Activated naive CD8-positive, alpha-beta T cell treated with anti-CD3 and anti-CD28 coated beads, Interleukin-2, amount 50 U/mL, for 24 hours (primary cell): ENCODE data around the gene AKAP13.
"Not testable (repeated sequence)": the region's sequence is repeated elsewhere in the genome, so short reads cannot be mapped to it uniquely, and the experiment has no call there.

Experiments used
- ATAC-seq: fragments of 150-1000 bp; cut with Tn5 transposase; one replicate; pipeline ENCODE4 v1.10.0; 2021
- DNase-seq: peaks from one replicate; pipeline ENCODE4 v3.0.0; 2021
- H3K27ac Mint-ChIP-seq: one replicate; pipeline ENCODE4 v1.8.0; 2021; ENCODE audit warnings: mild to moderate bottlenecking, mixed read lengths
- H3K27me3 Mint-ChIP-seq: one replicate; pipeline ENCODE4 v1.8.0; 2021; ENCODE audit warnings: mixed read lengths
- H3K36me3 Mint-ChIP-seq: one replicate; pipeline ENCODE4 v1.8.0; 2021; ENCODE audit warnings: low read depth, mixed read lengths
- H3K4me1 Mint-ChIP-seq: one replicate; pipeline ENCODE4 v1.8.0; 2021; ENCODE audit warnings: mixed read lengths
- H3K4me3 Mint-ChIP-seq: one replicate; pipeline ENCODE4 v1.8.0; 2021; ENCODE audit warnings: mild to moderate bottlenecking, moderate library complexity, mixed read lengths
- H3K9me3 Mint-ChIP-seq: one replicate; pipeline ENCODE4 v1.8.0; 2021; ENCODE audit warnings: mixed read lengths

Gene AKAP13

DNA sequence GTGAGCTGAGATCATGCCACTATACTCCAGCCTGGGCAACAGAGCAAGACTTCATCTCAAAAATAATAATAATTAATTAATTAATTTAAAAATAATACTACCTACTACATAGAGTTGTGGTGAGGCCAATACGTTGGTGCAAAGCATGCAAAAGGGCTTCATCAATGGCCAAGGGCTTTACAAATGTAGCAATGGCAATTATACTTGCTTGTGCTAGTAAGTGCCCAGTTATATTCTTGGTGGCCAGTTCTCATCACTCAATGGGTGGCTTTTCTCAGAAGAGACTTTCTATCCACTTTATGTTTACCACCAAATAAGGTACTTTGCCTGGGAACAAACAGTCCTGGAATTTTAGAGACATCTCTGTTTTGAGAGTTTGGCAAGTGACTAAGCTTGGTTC is 36.2 kb upstream of the AKAP13 start:
- not testable (repeated sequence) for H3K9me3 Mint-ChIP-seq, H3K4me3 Mint-ChIP-seq, ATAC-seq, H3K27me3 Mint-ChIP-seq, DNase-seq, H3K27ac Mint-ChIP-seq, H3K36me3 Mint-ChIP-seq
- H3K4me1 Mint-ChIP-seq = peaks cover 31% of the 10 kb centered on the region

GRCh38 chr15:85344653-85345114 is 35.7 kb upstream of the AKAP13 start:
- not testable (repeated sequence) for H3K27me3 Mint-ChIP-seq, ATAC-seq, H3K9me3 Mint-ChIP-seq, H3K4me3 Mint-ChIP-seq, H3K27ac Mint-ChIP-seq, H3K36me3 Mint-ChIP-seq, DNase-seq
- peaks cover 31% of the 10 kb centered on the region for H3K4me1 Mint-ChIP-seq

DNA sequence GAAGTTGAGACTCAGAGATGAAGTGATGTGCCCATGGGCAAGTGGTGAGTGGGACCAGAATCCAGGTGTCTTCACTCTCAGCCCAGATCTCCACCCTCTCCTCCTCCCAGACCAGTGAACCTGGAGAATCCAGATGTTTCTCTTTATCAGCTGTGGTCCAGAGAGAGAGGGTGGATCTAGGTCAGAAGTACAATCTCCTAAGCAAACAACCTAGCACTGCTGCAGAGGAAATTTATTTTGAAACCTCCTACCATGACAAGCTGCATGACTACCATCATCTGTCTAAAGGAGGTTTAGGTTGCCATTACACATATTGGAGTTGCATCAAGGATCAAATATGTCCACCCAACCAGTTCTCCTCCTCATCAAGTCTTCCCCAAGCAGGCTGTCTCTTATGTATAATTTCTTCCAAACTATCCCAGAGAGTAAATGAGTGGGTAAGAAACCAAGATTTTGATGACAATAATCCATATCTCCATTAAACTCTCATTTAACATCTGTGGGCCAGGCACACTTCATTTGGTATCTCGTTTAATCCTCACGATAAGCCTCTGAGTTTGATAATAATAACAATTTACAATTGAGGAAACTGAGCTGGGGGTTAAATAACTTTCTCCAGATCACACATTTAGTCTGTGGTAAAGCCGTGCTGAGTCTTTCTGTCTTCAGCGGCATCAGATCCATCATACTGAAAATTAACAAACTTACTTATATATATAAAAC is 35.0 kb upstream of the AKAP13 start:
- not testable (repeated sequence) for H3K27ac Mint-ChIP-seq, DNase-seq, H3K4me3 Mint-ChIP-seq, H3K9me3 Mint-ChIP-seq, H3K27me3 Mint-ChIP-seq, H3K36me3 Mint-ChIP-seq, ATAC-seq
- H3K4me1 Mint-ChIP-seq = peaks cover 31% of the 10 kb centered on the region

- ATAC-seq, H3K9me3 Mint-ChIP-seq, H3K27me3 Mint-ChIP-seq, H3K27ac Mint-ChIP-seq, H3K4me3 Mint-ChIP-seq, H3K36me3 Mint-ChIP-seq, DNase-seq: not testable (repeated sequence)
- peaks cover 22% of the 10 kb centered on the region for H3K4me1 Mint-ChIP-seq
Measured at GRCh38 chr15:85346462-85347084, 33.8 kb upstream of the AKAP13 start.

DNA sequence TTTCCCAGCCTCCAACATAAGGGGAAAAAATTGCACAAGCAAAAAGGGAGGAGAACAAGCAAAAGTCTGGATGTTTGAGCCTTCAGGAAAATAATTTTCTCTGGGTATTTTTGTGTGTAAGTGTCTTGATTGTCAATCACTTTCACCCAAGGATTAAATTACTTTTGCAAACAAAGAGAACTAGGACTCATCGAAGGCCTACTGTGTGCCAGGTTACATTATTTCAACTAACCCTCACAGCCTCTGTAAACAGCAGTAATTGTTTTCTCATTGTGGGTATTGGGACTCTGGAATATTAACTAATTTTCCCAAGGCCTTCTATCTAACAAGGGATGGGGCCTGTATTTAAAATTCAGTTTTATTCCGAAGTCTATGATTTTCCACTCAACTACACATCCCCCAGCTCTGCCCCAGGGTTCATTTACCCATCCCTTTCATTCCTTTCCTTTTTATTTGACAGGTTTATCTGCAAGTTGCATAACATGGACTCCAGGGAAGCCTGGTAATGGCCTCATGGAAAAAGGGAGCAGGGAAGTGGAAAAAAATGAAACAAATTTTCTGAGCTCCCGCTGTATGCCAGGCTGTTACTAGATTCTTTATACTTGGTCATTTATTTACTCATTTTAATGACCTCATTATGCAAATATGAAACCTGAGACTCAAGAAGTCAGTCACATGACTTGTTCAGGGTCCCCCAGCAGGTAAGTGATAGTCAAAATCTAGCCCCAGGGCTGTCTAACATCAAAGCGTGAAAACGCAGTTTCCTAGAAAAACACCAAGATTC is 32.9 kb upstream of the AKAP13 start:
- H3K36me3 Mint-ChIP-seq, H3K4me3 Mint-ChIP-seq, H3K27me3 Mint-ChIP-seq, ATAC-seq, DNase-seq, H3K27ac Mint-ChIP-seq, H3K9me3 Mint-ChIP-seq: not testable (repeated sequence)
- H3K4me1 Mint-ChIP-seq = peaks cover 22% of the 10 kb centered on the region

DNA sequence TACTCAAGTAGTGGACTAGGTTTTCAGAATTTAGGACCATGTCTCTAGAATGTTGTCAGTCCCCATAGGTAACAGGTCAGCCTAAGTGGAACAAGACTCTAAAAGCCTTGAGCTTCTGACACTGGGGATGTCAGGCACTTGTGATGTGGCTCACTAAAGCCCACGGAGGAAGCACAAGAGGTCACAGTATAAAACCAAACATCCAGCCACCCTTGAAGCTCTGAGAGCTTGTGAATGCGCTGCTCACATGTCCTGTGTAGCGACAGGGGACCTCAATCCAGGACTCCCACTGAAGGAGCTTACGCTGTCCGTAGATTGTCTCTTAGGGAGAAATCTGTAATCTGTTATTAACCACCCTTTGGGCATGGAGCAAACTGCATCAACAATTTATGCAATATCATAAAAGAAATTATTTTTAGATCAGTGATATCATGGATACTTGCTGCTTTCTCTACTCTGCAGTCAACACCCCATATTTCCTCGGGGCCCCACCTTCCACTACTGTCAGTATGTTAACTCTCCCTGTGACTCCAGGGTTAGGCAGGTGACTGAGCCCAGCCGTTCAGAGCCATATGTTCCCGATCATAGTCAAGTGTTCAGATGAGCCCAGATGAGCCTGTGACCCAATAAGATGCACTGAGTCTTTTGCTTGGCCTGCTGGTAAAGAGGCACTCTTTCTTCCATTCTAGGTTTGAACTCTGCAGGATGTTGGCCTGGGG is 32.2 kb upstream of the AKAP13 start:
- H3K4me1 Mint-ChIP-seq = peaks cover 22% of the 10 kb centered on the region
- not testable (repeated sequence) for H3K36me3 Mint-ChIP-seq, DNase-seq, ATAC-seq, H3K27me3 Mint-ChIP-seq, H3K9me3 Mint-ChIP-seq, H3K4me3 Mint-ChIP-seq, H3K27ac Mint-ChIP-seq

DNA sequence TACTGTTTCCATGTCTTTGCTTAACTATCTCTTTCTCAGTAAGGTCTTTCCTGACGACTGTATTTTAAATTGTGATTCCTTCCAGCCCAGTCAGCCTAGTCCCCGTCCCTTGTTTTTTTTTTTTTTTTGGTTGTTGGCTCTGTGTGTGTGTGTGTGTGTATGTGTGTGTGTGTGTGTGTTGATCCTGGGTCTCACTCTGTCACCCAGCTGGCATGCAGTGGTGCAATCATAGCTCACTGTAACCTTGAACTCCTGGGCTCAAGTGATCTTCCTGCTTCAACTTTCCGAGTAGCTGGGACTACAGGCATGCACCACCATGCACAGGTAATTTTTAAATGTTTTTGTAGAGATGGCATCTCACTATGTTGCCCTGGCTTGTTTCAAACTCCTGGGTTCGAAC is 31.3 kb upstream of the AKAP13 start:
- not testable (repeated sequence) for ATAC-seq, H3K27ac Mint-ChIP-seq, H3K36me3 Mint-ChIP-seq, DNase-seq, H3K4me3 Mint-ChIP-seq, H3K9me3 Mint-ChIP-seq, H3K27me3 Mint-ChIP-seq
- H3K4me1 Mint-ChIP-seq = peaks cover 20% of the 10 kb centered on the region

DNA sequence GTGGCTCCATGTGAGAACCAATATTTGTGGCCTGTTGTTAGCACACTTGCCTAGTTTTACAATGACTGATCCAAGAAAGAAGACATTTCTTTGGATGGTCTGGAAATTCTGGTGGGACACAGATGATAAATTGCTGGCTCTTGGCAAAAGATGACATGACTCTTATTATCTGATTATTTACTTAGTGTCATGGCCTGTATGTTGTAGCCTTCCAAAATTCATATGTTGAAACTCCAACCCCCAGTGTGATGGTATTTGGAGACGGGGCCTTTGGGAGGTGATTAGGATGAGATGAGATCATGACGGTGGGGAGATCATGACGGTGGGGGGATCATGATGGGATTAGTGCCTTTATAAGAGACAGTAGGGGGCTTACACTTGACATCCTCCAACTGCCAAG is 30.0 kb upstream of the AKAP13 start:
- ATAC-seq (no peak), DNase-seq (no peak)
- Mint-ChIP-seq H3K4me3 (no peak overlapping the region), H3K9me3 (no peaks in the 10 kb centered on the region), H3K27me3 (no peaks in the 10 kb centered on the region), H3K27ac (no peak overlapping the region), H3K4me1 (peaks cover 20% of the 10 kb centered on the region), H3K36me3 (no peaks in the 10 kb centered on the region)

GRCh38 chr15:85351501-85351900 is 28.9 kb upstream of the AKAP13 start:
- H3K4me1 Mint-ChIP-seq = peaks cover 14% of the 10 kb centered on the region
- not testable (repeated sequence) for H3K27ac Mint-ChIP-seq, ATAC-seq, DNase-seq, H3K27me3 Mint-ChIP-seq, H3K9me3 Mint-ChIP-seq, H3K36me3 Mint-ChIP-seq, H3K4me3 Mint-ChIP-seq

DNA sequence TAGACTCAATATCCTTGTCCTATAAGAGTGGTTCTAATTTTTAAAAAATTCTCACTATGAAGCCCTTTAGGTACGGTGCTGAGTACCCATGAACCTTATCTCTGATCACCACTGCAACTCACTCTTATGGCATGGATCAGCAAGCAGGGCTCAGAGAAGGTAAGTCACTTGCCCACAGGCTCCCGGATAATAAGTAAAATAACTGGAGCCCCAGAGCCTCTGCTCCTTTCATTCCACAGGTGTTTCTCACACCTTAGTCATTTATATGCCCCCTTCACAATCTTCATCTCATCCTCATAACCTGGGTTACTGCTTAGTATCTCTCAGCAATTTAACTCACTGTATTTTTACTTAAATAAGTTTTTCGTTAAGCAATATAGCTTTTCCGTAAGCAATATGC is 28.4 kb upstream of the AKAP13 start:
- no peak for DNase-seq
- H3K27me3 Mint-ChIP-seq = no peaks in the 10 kb centered on the region
- no peak overlapping the region for H3K27ac Mint-ChIP-seq
- H3K4me3 Mint-ChIP-seq = no peak overlapping the region
- no peaks in the 10 kb centered on the region for H3K9me3 Mint-ChIP-seq
- ATAC-seq = no peak
- no peaks in the 10 kb centered on the region for H3K36me3 Mint-ChIP-seq
- peaks cover 11% of the 10 kb centered on the region for H3K4me1 Mint-ChIP-seq

GRCh38 chr15:85353516-85353915 is 26.9 kb upstream of the AKAP13 start:
- DNase-seq (no peak), ATAC-seq (no peak)
- Mint-ChIP-seq H3K27me3 (no peaks in the 10 kb centered on the region), H3K36me3 (no peaks in the 10 kb centered on the region), H3K4me1 (peaks cover 15% of the 10 kb centered on the region), H3K27ac (no peak overlapping the region), H3K9me3 (no peaks in the 10 kb centered on the region), H3K4me3 (no peak overlapping the region)

- H3K27me3 Mint-ChIP-seq = no peaks in the 10 kb centered on the region
- no peak for DNase-seq
- no peak for ATAC-seq
- H3K36me3 Mint-ChIP-seq = no peaks in the 10 kb centered on the region
- no peaks in the 10 kb centered on the region for H3K9me3 Mint-ChIP-seq
- H3K27ac Mint-ChIP-seq = no peak overlapping the region
- H3K4me3 Mint-ChIP-seq = no peak overlapping the region
- peaks cover 14% of the 10 kb centered on the region for H3K4me1 Mint-ChIP-seq
Measured at GRCh38 chr15:85354461-85354860, 25.9 kb upstream of the AKAP13 start.

GRCh38 chr15:85354948-85355347 is 25.5 kb upstream of the AKAP13 start:
- no peaks in the 10 kb centered on the region for H3K27me3 Mint-ChIP-seq
- ATAC-seq = no peak
- no peak overlapping the region for H3K4me3 Mint-ChIP-seq
- no peak overlapping the region for H3K27ac Mint-ChIP-seq
- no peaks in the 10 kb centered on the region for H3K9me3 Mint-ChIP-seq
- no peak for DNase-seq
- H3K4me1 Mint-ChIP-seq = peaks cover 14% of the 10 kb centered on the region
- H3K36me3 Mint-ChIP-seq = no peaks in the 10 kb centered on the region

- DNase-seq (no peak), ATAC-seq (no peak)
- no peak overlapping the region for H3K4me3 Mint-ChIP-seq
- no peaks in the 10 kb centered on the region for H3K27me3 Mint-ChIP-seq
- no peaks in the 10 kb centered on the region for H3K36me3 Mint-ChIP-seq
- H3K9me3 Mint-ChIP-seq = no peaks in the 10 kb centered on the region
- H3K27ac Mint-ChIP-seq = no peak overlapping the region
- H3K4me1 Mint-ChIP-seq = peaks cover 19% of the 10 kb centered on the region
Measured at GRCh38 chr15:85356276-85356675, 24.1 kb upstream of the AKAP13 start.
